GM18870 (cell line): ENCODE results near the gene ICA1.

Source experiments
- ATAC-seq: cut with Tn5 transposase; IDR thresholded peaks from one replicate; pipeline ENCODE4 v1.9.1; 2021; ENCODE audit warnings: moderate library complexity; ENCODE audit not compliant: unreplicated experiment

ICA1 gene

DNA sequence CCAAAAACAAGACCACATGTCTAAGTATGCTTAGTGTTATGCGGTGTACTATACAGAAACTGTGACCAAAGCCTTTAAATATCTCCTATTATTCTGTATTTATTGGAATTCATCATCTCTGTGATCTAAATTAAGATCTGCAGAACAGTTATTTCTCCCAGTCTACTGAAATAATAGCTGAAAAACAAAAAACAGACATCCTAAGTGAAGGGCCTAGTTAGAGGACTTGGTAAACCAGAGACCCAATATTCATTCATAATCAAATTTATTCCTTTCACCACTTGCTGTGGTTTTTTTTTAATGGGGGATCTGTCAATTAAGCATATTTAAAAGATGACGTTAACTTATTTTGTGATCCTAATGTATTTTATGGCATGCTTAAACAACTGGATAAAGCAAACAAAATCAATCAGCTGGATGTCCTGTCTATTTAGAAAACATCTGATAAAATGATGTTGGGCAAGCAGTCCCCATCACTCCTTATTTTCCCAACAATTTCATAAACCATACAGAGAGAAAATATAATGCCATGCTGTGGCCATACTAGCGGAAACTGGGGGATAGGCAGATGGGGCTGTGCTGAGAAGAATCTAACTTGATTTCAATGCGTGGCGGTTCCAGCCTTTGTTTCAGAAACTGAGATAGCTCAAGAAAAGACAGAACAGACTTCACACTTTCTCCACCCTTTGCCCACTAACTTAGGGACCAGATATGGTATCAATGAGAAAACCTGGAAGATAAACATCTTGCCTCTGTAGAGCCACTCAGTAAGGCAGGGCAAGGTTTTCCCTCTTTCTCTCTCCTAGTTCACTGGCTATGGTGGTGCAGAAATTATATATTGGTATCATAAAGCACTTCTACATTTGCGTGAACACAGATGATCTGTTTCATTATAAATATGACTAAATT lies 32.9 kb downstream of the ICA1 start:
- ATAC-seq = no peak

DNA sequence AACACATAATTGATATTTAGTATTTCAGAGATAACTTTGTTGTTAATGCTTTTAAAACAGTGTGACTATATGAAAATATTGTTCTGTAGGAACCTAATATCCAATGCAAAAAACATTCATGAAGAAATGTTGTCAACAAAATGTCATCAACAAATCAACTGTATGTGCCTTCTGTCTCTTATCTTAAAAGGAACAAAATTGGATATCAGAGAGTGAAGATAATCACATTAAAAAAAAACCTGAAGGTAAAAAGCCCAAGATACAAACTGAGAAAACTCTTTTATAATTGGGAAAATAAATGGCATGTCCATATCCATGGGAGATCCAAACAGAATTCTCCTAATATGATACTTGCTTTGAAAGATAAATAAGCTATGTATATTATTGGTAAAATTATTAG lies 33.9 kb downstream of the ICA1 start:
- no peak for ATAC-seq

- ATAC-seq = no peak
Observed at GRCh38 chr7:8227261-8227660, 34.7 kb downstream of the ICA1 start.

DNA sequence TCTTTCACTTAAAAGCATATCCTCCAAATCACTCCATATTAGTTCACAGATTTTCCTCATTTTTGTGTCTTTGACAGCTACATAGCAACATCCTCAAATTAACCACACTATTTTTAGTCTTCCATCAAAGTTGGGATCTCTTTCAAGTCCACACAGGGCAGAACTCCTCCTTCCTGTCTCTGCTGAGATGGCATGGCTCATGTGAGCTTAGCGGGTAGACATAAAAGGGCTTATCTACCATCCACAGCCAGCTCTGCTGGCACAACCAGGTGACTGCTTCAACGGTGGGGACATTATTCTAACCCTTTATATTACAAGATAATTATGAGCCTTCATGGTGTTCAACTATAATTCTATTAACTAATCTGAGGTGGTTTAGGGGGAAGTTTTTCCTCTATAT lies 35.5 kb downstream of the ICA1 start:
- no peak for ATAC-seq

DNA sequence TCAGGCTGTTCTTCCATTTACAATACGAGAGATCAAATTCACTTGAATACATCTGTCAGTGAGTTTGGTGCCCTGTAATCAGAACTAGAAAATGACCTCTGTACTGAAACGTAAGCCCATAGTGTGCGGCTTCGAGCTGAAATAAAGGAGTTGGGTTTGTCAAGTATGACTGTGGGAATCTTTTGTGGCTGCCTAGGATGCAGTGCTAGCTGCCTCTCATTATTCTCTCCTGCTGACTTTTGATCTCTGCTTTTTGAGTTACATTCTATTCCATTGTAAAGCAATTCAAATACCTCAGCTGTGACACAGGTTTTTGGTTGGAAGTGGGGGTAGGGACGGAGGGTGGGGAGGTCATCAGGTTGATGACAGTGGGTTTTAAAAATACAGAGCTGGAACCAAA lies 40.4 kb downstream of the ICA1 start:
- no peak for ATAC-seq

- no peak for ATAC-seq
Observed at GRCh38 chr7:8221101-8221495, 40.9 kb downstream of the ICA1 start.

- no peak for ATAC-seq
Observed at GRCh38 chr7:8220376-8221100, 41.4 kb downstream of the ICA1 start.

DNA sequence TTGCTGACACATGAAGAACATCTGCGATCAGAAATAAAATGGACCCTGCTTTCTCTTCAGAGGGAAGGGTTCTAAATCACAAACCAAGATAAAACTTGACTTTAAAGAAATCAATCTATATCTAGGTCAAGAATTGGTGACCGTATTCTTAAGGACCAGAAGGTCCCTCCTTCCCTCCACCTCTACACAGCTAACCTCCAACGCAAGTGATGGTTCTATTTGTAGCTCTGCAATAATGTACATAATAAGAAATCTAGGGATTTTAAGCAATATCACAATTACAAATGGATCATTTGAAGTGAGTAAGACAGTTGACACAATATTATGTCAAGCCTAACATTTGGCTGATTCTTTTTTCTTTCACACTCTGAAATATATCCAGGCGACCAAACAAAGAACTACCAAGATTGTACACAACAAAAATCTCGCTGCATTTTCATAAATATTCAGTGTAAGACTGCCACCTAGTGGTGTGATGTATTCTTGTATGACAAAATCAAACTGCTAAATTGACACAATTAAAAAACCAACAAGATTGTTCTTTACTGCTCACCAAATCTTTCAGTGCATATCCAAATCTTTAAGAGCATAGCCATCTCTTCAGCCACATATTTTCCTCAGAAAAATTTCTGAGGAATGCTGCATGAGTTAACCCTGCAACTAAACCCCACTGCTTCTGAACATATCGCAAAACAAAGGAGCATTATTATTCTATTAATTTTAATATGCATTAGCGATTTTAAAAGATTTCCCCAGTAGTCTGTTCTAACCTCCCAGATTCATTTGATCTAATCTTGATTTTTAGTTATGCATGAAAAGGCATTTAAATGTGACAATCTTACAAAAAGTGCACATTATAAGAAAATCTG lies 44.5 kb downstream of the ICA1 start:
- no peak for ATAC-seq

- no peak for ATAC-seq
Observed at GRCh38 chr7:8216334-8216690, 45.7 kb downstream of the ICA1 start.

GRCh38 chr7:8215648-8216333 lies 46.2 kb downstream of the ICA1 start:
- no peak for ATAC-seq

- ATAC-seq = no peak
Observed at GRCh38 chr7:8214244-8214824, 47.6 kb downstream of the ICA1 start.

- no peak for ATAC-seq
Observed at GRCh38 chr7:8213381-8213780, 48.6 kb downstream of the ICA1 start.

DNA sequence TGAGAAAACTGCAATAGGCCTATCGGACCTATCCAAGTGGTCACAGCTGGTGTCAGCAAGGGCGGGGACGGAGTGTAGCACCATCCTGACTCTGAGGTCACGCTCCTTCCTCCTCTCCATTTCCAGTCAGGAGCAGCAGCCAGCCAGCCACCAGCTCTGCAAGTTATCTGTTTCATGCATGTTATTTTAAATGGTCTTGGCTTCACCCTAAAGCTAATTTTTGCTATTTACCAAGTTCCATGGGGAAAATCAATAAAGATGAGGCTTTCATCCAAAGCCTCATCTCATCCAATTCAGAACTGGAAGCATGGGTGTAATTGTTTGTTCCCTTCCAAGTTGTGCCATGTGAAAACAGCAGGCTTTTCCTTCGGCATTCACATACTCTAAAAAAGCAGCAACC lies 49.3 kb downstream of the ICA1 start:
- no peak for ATAC-seq

- ATAC-seq = no peak
Observed at GRCh38 chr7:8211725-8212096, 50.3 kb downstream of the ICA1 start.

DNA sequence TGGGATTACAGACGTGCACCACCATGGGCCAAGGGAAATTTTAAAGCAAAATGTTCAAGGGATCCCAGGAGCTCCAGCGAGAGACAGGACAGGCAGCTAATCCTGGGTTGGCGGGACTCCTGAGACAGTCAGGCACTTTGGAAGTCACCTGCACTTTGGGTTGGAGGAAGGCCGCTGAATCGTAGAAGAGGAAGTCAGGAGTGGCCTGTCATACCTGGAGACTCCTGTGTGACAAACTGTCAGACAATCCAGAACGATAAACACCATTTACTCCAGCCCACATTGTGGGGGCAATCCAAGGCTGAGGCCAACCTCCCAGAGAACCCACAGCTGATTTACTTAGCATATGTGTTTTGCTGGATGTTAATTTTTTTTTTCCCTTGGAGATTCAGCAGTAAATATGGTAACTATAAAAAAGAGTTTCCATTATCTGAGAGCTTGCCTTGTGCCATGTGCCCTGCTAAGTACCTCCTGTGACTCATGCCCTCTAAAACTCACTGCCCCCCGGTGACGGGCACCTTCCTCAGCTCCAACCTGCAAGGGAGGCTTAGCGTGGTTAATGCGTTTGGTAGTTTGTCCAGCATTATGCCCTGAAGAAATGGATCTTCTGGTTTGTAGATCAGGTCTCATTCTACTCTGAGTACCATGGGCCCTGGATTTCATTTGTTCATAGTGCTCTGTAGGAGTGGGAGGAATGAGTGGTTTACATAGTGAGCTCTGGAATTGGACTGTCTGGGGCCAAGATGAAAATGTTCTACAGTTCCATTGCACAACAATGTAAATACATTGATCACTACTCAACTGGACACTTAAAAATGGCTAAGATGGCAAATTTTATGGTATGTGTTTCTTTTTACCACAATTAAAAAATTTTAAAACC lies 50.9 kb downstream of the ICA1 start:
- no peak for ATAC-seq

GRCh38 chr7:8209353-8209752 lies 52.6 kb downstream of the ICA1 start:
- no peak for ATAC-seq

DNA sequence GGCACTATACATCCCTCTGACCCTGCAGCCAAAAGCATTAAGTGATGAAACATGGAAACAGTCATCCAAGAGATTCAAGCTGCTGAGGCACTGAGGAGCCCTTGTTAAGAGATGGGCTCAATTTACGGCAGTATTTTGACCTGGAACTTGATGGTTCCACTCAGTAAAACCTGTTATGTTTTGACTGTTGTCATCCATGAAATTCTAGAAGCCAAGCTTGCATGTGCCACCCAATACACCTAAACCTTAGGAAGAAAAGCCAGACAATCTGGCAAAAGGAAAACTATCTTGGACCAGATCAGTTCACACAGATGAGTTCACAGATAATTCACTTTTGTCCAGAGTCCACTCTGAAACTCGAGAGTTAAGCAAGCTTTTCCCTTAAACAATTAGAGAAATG lies 53.2 kb downstream of the ICA1 start:
- ATAC-seq = no peak

GRCh38 chr7:8206956-8207355 lies 55.0 kb downstream of the ICA1 start:
- ATAC-seq = no peak

- ATAC-seq = no peak
Observed at GRCh38 chr7:8205537-8205936, 56.4 kb downstream of the ICA1 start.

GRCh38 chr7:8205031-8205387 lies 57.0 kb downstream of the ICA1 start:
- ATAC-seq = no peak
